ENCODE data around the gene GSN. TPM values are rescaled to one million over a fixed set of nuclear protein-coding genes. Genes with fewer than 3 reads are reported as not detected.

GSN gene
- total RNA-seq, 4 donors from 2014 or later: 2,362 to 3,466 (median 3,146) TPM

DNA sequence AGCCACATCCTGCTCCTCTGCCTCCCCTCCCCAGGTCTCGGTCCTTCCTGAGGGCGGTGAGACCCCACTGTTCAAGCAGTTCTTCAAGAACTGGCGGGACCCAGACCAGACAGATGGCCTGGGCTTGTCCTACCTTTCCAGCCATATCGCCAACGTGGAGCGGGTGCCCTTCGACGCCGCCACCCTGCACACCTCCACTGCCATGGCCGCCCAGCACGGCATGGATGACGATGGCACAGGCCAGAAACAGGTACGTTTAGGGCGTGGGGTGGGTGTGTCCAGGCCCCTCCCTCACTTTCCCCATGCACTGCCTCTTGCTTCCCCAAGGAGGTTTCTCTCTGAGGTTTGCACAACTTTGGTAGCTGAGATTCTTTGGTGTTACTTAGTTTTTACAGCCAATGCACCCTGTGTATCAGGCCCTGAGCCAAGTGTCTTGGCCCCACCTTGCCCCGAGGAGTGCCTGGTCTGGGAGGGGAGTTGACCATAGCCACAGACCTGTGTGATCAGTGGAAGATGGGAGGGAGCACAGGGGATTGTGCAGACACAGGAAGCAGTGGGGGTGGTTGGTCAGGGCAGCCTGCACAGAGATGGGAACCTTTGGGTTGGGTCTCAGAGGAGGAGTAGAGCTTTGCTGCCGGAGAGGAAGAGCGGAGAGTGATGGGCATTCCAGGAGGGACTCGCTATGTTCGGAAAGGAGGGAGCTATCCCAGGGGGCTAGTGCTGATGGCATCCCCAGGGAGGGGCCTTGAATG lies 50.8 kb downstream of the GSN start:
- TF ChIP-seq POLR2A (IDR thresholded peaks at IDR 0.05) (no peak), POLR2AphosphoS5 (IDR thresholded peaks at IDR 0.05) (no peak), EP300 (IDR thresholded peaks at IDR 0.05) (no peak)
- TF ChIP-seq, protein P1, sequence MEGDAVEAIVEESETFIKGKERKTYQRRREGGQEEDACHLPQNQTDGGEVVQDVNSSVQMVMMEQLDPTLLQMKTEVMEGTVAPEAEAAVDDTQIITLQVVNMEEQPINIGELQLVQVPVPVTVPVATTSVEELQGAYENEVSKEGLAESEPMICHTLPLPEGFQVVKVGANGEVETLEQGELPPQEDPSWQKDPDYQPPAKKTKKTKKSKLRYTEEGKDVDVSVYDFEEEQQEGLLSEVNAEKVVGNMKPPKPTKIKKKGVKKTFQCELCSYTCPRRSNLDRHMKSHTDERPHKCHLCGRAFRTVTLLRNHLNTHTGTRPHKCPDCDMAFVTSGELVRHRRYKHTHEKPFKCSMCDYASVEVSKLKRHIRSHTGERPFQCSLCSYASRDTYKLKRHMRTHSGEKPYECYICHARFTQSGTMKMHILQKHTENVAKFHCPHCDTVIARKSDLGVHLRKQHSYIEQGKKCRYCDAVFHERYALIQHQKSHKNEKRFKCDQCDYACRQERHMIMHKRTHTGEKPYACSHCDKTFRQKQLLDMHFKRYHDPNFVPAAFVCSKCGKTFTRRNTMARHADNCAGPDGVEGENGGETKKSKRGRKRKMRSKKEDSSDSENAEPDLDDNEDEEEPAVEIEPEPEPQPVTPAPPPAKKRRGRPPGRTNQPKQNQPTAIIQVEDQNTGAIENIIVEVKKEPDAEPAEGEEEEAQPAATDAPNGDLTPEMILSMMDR (IDR thresholded peaks at IDR 0.05): no peak
- Histone ChIP-seq H3K9me3 (no peaks in the 10 kb centered on the region), H3K36me3 (peaks cover 0 to 98% of the 10 kb centered on the region in 2 donors), H3K27me3 (no peaks in the 10 kb centered on the region), H3K4me3 (no peak overlapping the region), H3K4me1 (peaks cover 2 to 100% (median 57%) of the 10 kb centered on the region in 3 donors), H3K27ac (peak overlapping the region; percentile 90 to 98 (median 94))
- no peak for ATAC-seq
- WGBS, 2 donors (ENCODE audit: low coverage in 1 of 2): 52 to 57% methylated on average over 4 to 6 of the region's 19 CpGs

DNA sequence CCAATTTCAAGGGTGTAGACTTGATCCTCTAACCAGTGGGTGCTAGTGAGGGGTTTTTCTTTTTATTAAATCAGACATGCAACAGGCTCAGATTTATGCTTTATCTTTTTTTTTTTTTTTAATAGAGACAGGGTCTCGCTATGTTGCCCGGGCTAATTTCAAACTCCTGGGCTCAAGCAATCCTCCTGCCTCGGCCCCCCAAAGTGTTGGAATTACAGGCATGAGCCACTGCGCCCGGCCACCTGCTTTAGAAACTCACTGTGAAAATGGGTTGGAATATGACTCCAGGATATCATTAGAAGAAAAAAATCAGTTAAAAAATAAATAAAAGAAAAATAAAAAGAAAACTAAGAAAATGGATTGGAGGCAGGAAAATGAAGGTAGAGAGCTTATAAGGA lies 51.4 kb downstream of the GSN start:
- TF ChIP-seq, protein P1 (IDR thresholded peaks at IDR 0.05): no peak
- TF ChIP-seq POLR2A (IDR thresholded peaks at IDR 0.05) (no peak), EP300 (IDR thresholded peaks at IDR 0.05) (no peak), POLR2AphosphoS5 (IDR thresholded peaks at IDR 0.05) (no peak)
- Histone ChIP-seq H3K4me3 (no peak overlapping the region), H3K9me3 (no peaks in the 10 kb centered on the region), H3K27me3 (no peaks in the 10 kb centered on the region), H3K36me3 (peaks cover 0 to 98% of the 10 kb centered on the region in 2 donors), H3K4me1 (peaks cover 2 to 100% (median 60%) of the 10 kb centered on the region in 3 donors), H3K27ac (peak overlapping the region; percentile 90 to 98 (median 94))
- WGBS, 2 donors (ENCODE audit: low coverage in 1 of 2): 53 to 83% methylated on average over 1 to 3 of the region's 5 CpGs
- ATAC-seq: no peak

DNA sequence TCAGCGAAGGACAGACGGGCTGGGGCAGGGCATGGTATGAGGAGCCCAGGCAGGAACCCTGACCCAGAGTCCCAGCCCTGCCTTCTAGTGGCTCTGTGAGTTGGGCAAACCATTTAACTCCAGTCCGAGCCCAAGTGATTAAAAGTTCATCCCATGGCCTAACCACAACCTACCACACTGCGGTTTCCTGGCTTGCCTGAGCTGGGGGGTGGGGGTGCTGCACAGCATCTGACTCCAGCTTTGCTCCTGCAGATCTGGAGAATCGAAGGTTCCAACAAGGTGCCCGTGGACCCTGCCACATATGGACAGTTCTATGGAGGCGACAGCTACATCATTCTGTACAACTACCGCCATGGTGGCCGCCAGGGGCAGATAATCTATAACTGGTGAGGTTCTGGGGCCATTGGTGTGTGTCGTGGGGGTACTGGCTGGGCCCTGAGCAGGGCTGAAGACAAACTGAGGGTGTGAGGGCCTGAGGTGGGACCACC lies 53.1 kb downstream of the GSN start:
- H3K4me1 ChIP-seq: peaks cover 9 to 100% (median 72%) of the 10 kb centered on the region in 3 donors
- ATAC-seq: no peak
- H3K27ac ChIP-seq: peak overlapping the region; percentile 90 to 98 (median 94)
- TF ChIP-seq, protein P1 (IDR thresholded peaks at IDR 0.05): no peak
- TF ChIP-seq POLR2A (IDR thresholded peaks at IDR 0.05) (no peak), POLR2AphosphoS5 (IDR thresholded peaks at IDR 0.05) (no peak), EP300 (IDR thresholded peaks at IDR 0.05) (no peak)
- H3K36me3 ChIP-seq: peaks cover 0 to 98% of the 10 kb centered on the region in 2 donors
- WGBS, 2 donors (ENCODE audit: low coverage in 1 of 2): 60 to 80% methylated on average over 1 to 2 of the region's 10 CpGs
- H3K9me3 ChIP-seq: no peaks in the 10 kb centered on the region
- H3K27me3 ChIP-seq: no peaks in the 10 kb centered on the region
- H3K4me3 ChIP-seq: no peak overlapping the region

DNA sequence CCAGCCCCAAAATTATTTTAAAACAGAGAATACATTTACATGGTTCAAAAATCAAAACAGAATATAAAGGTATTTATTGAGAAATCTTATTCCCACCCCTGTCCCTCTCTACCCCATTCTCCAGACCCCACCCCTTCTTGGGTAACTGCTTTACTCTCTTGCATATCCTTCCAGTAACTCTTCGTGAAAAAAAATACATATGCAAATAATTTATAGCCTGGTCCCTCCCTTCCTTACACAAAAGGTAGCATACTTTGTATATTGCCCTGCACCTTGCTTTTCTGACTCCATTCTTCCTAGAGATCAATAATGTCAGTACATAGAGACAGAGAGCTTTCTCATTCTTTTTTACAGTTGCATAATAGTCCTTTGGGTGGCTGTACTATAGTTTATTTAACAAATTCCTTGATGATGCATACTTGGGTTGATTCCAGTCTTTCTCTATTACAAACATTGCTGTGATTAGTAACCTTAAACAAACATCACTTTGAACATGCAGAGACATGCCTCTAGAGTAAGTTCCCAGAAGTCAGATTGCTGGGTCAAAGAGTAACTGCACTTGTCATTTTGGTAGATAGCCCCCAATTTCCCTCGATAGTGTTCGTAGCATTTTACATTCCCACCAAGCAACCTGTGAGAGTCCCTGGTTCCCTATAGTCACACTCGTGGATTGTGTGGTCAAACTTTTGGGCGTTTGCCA lies 54.2 kb downstream of the GSN start:
- no peaks in the 10 kb centered on the region for H3K9me3 ChIP-seq
- ATAC-seq: peak; percentile 28
- H3K27ac ChIP-seq: peak overlapping the region; percentile 90 to 98 (median 94)
- WGBS, 2 donors (ENCODE audit: low coverage in 1 of 2): 21 to 48% methylated on average over 5 of the region's 5 CpGs
- no peaks in the 10 kb centered on the region for H3K27me3 ChIP-seq
- peaks cover 0 to 98% of the 10 kb centered on the region in 2 donors for H3K36me3 ChIP-seq
- H3K4me1 ChIP-seq: peaks cover 9 to 100% (median 73%) of the 10 kb centered on the region in 3 donors
- no peak overlapping the region for H3K4me3 ChIP-seq
- TF ChIP-seq EP300 (IDR thresholded peaks at IDR 0.05) (no peak), POLR2A (IDR thresholded peaks at IDR 0.05) (no peak), POLR2AphosphoS5 (IDR thresholded peaks at IDR 0.05) (peak; percentile 97)
- TF ChIP-seq, protein P1 (IDR thresholded peaks at IDR 0.05): peak in 1 of 4 experiments; percentile 2

All from gastroesophageal sphincter (tissue), 4 donors.